HG03103 (cell line): ENCODE data around the gene SHC2.
"Not testable (repeated sequence)": the region's sequence is repeated elsewhere in the genome, so short reads cannot be mapped to it uniquely, and the experiment has no call there.

Experiments
- ATAC-seq: cut with Tn5 transposase; IDR thresholded peaks from one replicate; pipeline ENCODE4 v1.9.1; 2021; ENCODE audit warnings: low read depth; ENCODE audit not compliant: unreplicated experiment

Gene SHC2

GRCh38 chr19:427675-428074 lies 33.2 kb downstream of the SHC2 start:
- ATAC-seq: not testable (repeated sequence)

GRCh38 chr19:426725-427445 lies 33.9 kb downstream of the SHC2 start:
- no peak for ATAC-seq

GRCh38 chr19:425056-425455 lies 35.8 kb downstream of the SHC2 start:
- ATAC-seq: no peak

DNA sequence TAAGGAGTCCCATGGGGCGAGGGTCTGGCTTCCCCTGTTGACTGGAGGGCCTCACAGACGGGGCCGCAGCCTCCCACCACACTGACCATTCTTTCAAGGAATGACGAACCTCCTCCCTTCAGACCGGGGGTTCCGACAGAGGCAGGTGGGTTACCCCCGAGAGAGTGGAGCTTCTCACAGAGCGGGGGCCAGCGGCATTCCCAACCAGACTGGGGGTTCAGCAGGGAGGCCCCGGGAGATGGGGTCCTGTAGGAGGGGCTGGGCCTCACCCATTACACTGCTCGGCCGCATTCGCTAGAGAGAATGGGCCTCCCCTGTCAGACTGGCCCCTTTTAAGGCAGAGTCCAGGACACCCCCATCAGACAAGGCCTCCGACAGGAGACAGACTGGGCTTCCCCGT lies 36.3 kb downstream of the SHC2 start:
- ATAC-seq: no peak

- ATAC-seq: no peak
These were observed 37.0 kb downstream of the SHC2 start for GRCh38 chr19:423691-424466.

DNA sequence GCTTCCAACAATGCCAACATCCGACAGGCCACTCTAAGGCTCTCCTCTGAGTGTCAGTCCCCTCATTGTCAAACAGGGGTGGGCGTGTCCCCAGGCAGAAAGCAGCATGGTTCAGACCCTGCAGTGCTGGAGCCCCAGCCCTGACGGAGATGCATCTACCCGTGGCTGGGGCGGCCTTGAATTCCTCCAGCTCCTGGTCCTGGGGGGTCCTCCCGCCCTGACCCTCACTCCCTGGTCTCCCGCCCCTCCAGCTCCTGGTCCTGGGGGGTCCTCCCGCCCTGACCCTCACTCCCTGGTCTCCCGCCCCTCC lies 38.0 kb downstream of the SHC2 start:
- not testable (repeated sequence) for ATAC-seq

- ATAC-seq: no peak
These were observed 38.5 kb downstream of the SHC2 start for GRCh38 chr19:422213-422916.

GRCh38 chr19:419721-420515 lies 40.9 kb downstream of the SHC2 start:
- ATAC-seq: no peak

DNA sequence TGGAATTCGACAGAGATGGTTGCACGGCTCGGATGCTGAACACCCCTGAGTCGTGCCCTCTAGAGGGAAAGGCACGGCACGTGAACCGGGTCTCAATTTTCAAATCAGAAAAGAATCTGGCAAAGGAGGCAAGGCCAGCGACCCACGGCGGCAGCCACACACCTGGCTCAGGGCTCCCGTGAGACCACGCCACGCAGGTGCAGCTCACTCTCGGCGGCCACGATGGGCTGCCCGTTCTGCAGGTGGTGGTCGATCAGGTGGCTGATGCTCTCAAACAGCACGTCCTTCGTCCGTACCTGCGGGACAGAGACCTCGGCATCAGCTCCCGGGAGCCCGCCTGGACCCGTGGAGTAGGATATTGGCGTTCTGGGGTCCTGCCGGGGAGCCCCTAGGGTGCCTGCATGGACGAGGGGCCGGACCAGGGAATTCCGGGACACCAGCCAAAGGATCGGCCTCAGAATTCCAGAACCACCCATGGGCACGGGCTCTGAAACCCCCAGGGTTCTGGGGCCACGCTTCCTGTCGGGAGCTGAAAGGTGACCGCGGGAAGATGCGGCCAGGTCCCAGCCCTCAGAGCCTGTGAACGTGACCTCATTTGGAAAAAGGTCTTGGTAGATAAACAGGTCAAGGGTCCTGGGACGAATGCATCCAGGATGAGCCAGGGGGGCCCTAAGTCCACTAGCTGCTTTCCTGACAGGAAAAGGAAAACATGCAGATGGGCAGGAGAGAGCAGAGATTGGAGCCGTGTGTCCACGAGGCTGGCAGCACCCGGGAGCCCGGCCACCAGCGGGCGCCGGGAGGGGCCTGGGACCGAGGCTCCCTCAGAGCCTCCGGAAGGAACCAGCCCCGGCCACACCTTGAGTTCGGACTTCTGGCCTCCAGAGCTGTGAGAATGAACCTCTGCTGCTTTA lies 41.8 kb downstream of the SHC2 start:
- ATAC-seq: no peak

DNA sequence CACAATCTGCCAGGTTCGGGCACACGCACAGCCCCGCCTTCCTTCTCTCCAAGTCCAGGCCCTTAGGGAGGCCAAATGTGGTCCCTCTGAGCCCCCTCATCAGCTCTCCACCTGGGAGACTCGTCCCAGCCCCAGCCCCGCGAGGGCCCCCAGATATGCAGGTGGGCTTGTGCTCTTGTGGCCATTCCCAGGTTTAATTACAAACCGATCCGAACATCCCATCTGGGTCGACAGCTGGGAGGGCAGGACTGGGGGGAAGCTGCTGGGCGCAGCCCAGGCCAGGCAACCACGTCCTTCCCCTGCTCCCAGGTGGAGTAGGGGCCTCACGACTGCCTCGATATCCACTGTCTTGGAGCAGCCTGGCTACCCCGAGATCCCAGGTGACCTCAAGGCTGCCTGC lies 44.4 kb downstream of the SHC2 start:
- ATAC-seq: no peak

GRCh38 chr19:415292-415691 lies 45.5 kb downstream of the SHC2 start:
- ATAC-seq: no peak

GRCh38 chr19:413756-414420 lies 46.9 kb downstream of the SHC2 start:
- no peak for ATAC-seq

- no peak for ATAC-seq
These were observed 48.2 kb downstream of the SHC2 start for GRCh38 chr19:412356-413355.

GRCh38 chr19:411723-412355 lies 49.0 kb downstream of the SHC2 start:
- ATAC-seq: no peak

GRCh38 chr19:411121-411722 lies 49.6 kb downstream of the SHC2 start:
- not testable (repeated sequence) for ATAC-seq

DNA sequence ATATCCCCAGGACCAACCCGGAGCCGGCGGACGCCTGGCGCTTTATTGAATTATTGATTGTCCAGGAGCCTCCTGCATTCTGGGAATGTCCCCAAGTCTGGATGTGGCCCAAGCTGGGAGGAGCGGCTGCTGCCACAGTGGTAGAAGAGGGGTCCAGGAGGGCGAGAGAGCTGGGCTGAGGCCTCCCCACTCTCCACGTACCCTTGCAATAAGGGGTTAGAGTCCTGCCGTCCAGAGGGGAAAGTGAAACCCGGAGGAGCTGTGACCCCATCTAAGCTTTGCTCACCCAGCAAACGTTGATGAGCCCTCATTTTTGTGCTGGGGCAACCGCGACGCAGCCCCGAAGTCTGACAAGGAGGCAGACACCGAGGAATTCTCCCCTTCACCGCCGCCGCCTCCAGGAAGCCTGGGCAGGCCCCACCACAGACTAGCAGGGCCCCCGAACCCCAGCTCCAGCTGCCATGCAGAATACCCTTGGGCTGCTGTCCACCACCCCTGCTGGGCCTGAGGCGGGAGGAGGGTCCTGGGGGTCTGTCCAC lies 50.5 kb downstream of the SHC2 start:
- ATAC-seq: no peak
